Dermis microvascular lymphatic vessel endothelial cell (primary cell): ENCODE measurements around the gene ZNF319. TPM values are rescaled to one million over a fixed set of nuclear protein-coding genes. Genes with fewer than 3 reads are reported as not detected.

Experiments
- DNase-seq, 2 donors: peaks; one replicate each; pipeline versions ENCODE4 v3.0.0 to v3.0.0-alpha.2; 2010; ENCODE audit warnings: low read depth in 2 of 2
- total RNA-seq: library from RNA; depleted of rRNA; stranded (reverse); fragments of >200 nt; gene quantifications from 2 replicates; pipeline ENCODE4 v1.2.1, GENCODE V29; 2014

The ZNF319 gene
- total RNA-seq, 1 donor from 2014 or later, result 2.2 TPM

DNA sequence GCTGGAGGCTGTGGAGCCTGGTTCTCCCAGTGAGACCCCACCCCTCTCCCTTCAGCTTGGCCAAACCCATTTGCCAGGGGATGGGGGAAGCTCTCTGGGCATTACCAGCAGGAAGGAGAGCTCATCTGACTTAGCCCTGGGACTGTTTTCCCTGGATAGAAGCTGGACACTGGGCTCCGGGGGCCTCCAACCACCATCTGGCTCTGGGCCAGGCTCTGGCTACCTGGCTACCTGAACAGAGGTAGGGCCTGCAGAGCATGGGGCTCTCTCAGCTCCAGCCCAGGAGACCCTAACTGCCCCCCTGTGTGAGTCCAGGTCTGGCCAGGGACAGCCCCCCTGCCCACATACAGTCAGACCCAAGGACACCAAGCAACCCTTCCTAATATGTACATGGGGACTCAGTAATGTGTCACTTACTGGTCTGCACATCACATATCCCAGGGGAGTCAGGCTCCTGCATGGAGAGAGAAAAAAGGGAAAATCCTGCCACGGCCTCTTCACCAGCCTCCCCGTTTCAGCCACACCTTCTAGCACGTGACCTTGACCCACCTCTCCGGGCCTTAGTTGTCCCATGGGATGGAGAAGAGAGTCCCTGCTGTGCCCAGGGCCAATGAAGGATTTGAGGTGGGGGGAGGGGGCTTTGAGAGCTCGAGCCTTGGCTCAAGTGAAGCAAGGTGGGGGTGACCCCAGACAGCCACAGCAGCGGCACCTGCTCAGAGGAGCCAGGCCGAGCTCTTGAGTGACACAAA, 43.4 kb downstream of the ZNF319 start:
- no peak for DNase-seq

DNA sequence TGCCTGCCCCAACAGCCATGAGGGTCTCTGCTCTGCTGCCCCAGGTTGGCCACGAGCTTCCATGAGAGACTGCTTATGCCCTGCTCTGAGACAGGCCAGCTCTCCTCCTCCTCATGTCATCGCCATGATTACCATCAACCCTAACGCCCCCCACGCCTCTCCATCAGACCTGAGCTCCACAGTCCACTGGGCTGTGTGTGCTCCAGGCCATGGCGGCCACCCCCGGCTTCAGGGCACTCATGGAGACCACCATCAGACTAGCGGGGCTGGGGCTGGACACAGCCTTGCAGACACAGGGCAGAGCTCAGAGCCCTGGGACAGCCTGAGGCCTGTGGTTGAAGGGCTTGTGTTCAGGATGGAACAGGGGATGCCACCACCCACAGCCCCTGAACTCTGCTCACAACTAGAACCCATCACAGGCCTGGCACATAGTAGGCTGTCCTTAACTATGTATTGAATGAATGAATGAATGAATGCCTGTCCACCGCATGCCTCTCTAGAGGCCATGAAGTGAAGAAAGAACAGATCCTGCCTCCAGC, 44.1 kb downstream of the ZNF319 start:
- DNase-seq, result no peak

DNA sequence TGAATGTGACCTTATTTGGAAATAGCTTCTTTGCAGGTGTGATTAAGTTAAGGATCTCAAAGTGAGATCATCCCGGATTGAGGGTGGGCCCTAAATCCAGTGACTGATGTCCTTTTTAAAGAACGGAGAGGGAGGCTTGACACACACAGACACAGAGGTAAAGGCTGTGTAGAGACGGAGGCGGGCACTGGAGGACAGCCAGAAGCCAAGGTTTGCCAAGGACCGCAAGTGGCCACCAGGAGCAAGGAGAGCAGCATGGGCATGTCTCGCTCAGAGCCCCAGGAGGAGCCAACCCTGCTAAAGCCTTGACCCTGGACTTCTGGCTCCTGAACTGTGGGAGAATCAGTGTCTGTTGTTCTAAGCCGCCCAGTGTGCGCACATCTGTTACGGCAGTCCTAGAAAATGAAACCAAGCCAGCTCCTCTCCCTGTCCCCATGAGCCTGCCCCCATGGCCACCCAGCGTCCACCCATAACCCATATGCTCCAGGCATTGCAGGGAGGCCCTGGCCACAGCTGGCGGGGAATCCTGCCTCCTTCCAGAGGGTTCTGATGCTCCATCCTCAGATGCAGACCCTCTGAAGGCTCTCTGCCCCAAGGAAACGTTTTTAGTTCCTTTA, 44.8 kb downstream of the ZNF319 start:
- DNase-seq, result no peak

DNA sequence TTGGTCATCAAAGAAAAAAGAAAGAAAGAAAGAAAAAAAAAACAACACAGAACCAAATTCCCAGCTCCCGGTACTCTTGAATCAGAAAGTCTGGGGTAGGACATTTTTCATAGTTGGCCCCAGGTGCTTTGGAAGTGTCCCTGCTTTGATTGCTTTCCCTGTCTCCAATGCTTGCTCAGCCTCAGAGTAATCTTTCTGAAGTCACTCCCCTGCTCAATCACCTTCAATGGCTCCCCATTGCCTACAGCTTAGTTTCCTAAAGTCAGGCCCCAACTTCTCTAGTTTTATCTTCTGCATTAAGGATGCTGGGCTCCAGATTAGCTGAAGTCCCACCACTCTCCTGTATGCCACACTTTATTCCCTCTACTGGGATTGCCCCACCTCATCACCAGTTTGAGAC, 46.6 kb downstream of the ZNF319 start:
- DNase-seq, result no peak

DNA sequence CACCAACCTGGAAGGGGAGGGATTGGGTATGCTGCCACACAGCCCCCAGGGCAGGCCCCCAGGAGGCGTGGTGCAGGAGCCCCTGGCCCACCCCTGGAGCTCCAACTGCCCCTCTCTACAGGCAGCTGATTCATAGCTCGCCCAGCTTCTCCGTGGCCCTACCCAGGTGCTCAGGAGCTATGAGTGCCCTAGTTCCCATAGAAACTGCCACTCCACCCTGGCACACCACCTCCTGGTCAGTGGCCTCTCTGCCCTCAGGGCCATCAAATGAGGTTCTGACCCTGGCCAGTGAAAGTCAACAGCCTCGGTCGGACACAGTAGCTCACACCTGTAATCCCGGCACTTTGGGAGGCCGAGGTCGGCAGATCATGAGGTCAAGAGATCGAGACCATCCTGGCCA, 47.6 kb downstream of the ZNF319 start:
- no peak for DNase-seq

- DNase-seq, result no peak
Observed at GRCh38 chr16:57951204-57951960, 49.1 kb downstream of the ZNF319 start.

DNA sequence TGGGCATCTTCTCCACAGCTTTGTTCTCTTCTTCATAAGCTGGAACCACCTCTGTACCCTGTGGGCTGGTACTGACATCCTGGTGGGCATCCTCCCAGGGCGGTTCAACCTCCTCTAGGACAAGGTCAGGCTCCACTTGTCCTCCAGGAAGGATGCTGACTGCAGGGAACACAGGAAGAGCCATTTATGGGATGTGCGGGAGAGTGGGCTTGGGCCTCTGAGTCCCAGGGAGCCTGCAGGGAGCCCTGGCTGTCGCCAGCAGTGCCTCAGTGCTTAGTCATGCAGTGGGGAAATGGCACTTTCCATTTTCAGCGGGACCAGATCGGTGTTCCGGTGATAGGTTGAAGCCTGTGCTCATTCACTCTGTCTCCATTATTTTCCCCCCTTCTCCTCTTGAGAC, 50.1 kb downstream of the ZNF319 start:
- DNase-seq, result no peak

GRCh38 chr16:57949595-57950238, 50.8 kb downstream of the ZNF319 start:
- no peak for DNase-seq

GRCh38 chr16:57949013-57949412, 51.5 kb downstream of the ZNF319 start:
- no peak for DNase-seq

- no peak for DNase-seq
Observed at GRCh38 chr16:57948027-57948426, 52.4 kb downstream of the ZNF319 start.

DNA sequence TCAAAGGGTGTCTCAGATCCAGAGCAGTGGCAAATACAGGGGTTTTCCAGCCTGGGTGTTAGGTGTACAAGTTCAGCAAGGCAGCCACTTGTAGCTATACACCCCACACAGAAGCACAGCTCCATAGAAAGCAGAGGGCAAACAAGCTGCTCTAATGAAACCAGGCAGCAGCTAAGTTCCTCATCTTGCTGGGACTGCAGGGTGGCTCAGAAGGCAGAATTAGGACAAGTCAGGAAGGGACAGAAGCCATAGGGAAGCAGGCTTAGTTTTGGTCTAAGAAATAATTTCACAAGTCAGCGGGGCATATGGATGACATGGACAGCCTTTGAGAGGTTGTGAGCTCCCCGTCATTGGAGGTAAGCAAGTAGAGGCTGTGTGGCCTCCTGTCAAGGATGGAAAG, 53.2 kb downstream of the ZNF319 start:
- no peak for DNase-seq

- no peak for DNase-seq
Observed at GRCh38 chr16:57946181-57946801, 54.2 kb downstream of the ZNF319 start.

GRCh38 chr16:57945740-57946138, 54.7 kb downstream of the ZNF319 start:
- no peak for DNase-seq

GRCh38 chr16:57944970-57945739, 55.3 kb downstream of the ZNF319 start:
- DNase-seq, result no peak

Other genes starting within 250 kb of the ZNF319 start
- gene KIFC3, start 198.2 kb downstream of the ZNF319 start, total RNA-seq, result 31.1 and 63.8 TPM in 2 replicates
- not detected in 2 replicates for gene CNGB1, start 29.5 kb downstream of the ZNF319 start, total RNA-seq
- 20.4 and 33.8 TPM in 2 replicates for gene USB1, start 735 bp upstream of the ZNF319 start, total RNA-seq
- gene MMP15, start 25.1 kb upstream of the ZNF319 start, total RNA-seq, result 5.4 and 6.9 TPM in 2 replicates
- gene CFAP20, start 128.7 kb upstream of the ZNF319 start, total RNA-seq, result 44.3 and 51.2 TPM in 2 replicates
- 27.2 and 33.8 TPM in 2 replicates for gene CSNK2A2, start 197.4 kb upstream of the ZNF319 start, total RNA-seq